ENCODE data around the gene WDR1. TPM values are rescaled to one million over a fixed set of nuclear protein-coding genes. Genes with fewer than 3 reads are reported as not detected.
A peak's percentile ranks its signal among the peaks of the same experiment; 100 is the strongest.

The WDR1 gene
- total RNA-seq, 1 experiment from 2014 or later: 199 TPM

- no peak overlapping the region for H3K4me3 Mint-ChIP-seq (ENCODE audit: low read depth, unreplicated experiment)
- no TSS peak for BruUV-seq (replicated peaks)
- TF ChIP-seq CTCF (IDR thresholded peaks at IDR 0.05; ENCODE audit: unreplicated experiment): no peak
- CTCF ChIA-PET: interaction anchor here (0.5 to 1.3 kb wide), 5 partner anchors 13 to 505 kb away, joined by 3 to 8 read pairs (median 3); no protein-coding TSS in a partner anchor
- no peaks in the 10 kb centered on the region for H3K27me3 Mint-ChIP-seq (ENCODE audit: unreplicated experiment)
- intact Hi-C loops (cut with micrococcal nuclease; ENCODE audit: unreplicated experiment): no loop called here
- no peak for DNase-seq
- no peaks in the 10 kb centered on the region for H3K9me3 Mint-ChIP-seq (ENCODE audit: low read depth, unreplicated experiment)
- H3K36me3 Mint-ChIP-seq (ENCODE audit: insufficient read depth, unreplicated experiment): peaks cover 10% of the 10 kb centered on the region
- H3K4me1 Mint-ChIP-seq (ENCODE audit: low read depth, unreplicated experiment): peaks cover 25% of the 10 kb centered on the region
- H3K27ac Mint-ChIP-seq (ENCODE audit: unreplicated experiment): peak overlapping the region; percentile 69
These were observed 84.7 kb downstream of the WDR1 start for GRCh38 chr4:10031668-10032590.

GRCh38 chr4:10030972-10031667 lies 85.5 kb downstream of the WDR1 start:
- Mint-ChIP-seq H3K4me1 (ENCODE audit: low read depth, unreplicated experiment) (peaks cover 25% of the 10 kb centered on the region), H3K27ac (ENCODE audit: unreplicated experiment) (no peak overlapping the region), H3K27me3 (ENCODE audit: unreplicated experiment) (no peaks in the 10 kb centered on the region), H3K36me3 (ENCODE audit: insufficient read depth, unreplicated experiment) (peaks cover 10% of the 10 kb centered on the region), H3K4me3 (ENCODE audit: low read depth, unreplicated experiment) (no peak overlapping the region), H3K9me3 (ENCODE audit: low read depth, unreplicated experiment) (no peaks in the 10 kb centered on the region)
- BruUV-seq (replicated peaks): no TSS peak
- DNase-seq: no peak
- intact Hi-C loops (cut with micrococcal nuclease; ENCODE audit: unreplicated experiment): no loop called here
- TF ChIP-seq CTCF (IDR thresholded peaks at IDR 0.05; ENCODE audit: unreplicated experiment): no peak
- CTCF ChIA-PET: no interaction called here

- intact Hi-C loops (cut with micrococcal nuclease; ENCODE audit: unreplicated experiment): no loop called here
These were observed 87.2 kb downstream of the WDR1 start for GRCh38 chr4:10029403-10029802.

GRCh38 chr4:10028910-10029309 lies 87.7 kb downstream of the WDR1 start:
- Mint-ChIP-seq H3K4me3 (ENCODE audit: low read depth, unreplicated experiment) (no peak overlapping the region), H3K36me3 (ENCODE audit: insufficient read depth, unreplicated experiment) (peaks cover 10% of the 10 kb centered on the region), H3K4me1 (ENCODE audit: low read depth, unreplicated experiment) (peaks cover 20% of the 10 kb centered on the region), H3K9me3 (ENCODE audit: low read depth, unreplicated experiment) (no peaks in the 10 kb centered on the region), H3K27me3 (ENCODE audit: unreplicated experiment) (peaks cover 8% of the 10 kb centered on the region), H3K27ac (ENCODE audit: unreplicated experiment) (no peak overlapping the region)
- no peak for DNase-seq
- intact Hi-C loops (cut with micrococcal nuclease; ENCODE audit: unreplicated experiment): no loop called here
- CTCF ChIA-PET: no interaction called here
- BruUV-seq (replicated peaks): no TSS peak
- no peak for TF ChIP-seq CTCF (IDR thresholded peaks at IDR 0.05; ENCODE audit: unreplicated experiment)

More at GRCh38 chr4:10029403-10029802, 87.2 kb downstream of the WDR1 start:
- BruUV-seq (replicated peaks): no TSS peak
- Mint-ChIP-seq H3K36me3 (ENCODE audit: insufficient read depth, unreplicated experiment) (peaks cover 10% of the 10 kb centered on the region), H3K27ac (ENCODE audit: unreplicated experiment) (no peak overlapping the region), H3K27me3 (ENCODE audit: unreplicated experiment) (peaks cover 3% of the 10 kb centered on the region), H3K4me3 (ENCODE audit: low read depth, unreplicated experiment) (no peak overlapping the region), H3K4me1 (ENCODE audit: low read depth, unreplicated experiment) (peaks cover 25% of the 10 kb centered on the region), H3K9me3 (ENCODE audit: low read depth, unreplicated experiment) (no peaks in the 10 kb centered on the region)
- CTCF ChIA-PET: no interaction called here
- TF ChIP-seq CTCF (IDR thresholded peaks at IDR 0.05; ENCODE audit: unreplicated experiment): no peak
- no peak for DNase-seq

Data from Calu3 (cell line).